ENCODE data around the gene CDSN. TPM values are rescaled to one million over a fixed set of nuclear protein-coding genes. Genes with fewer than 3 reads are reported as not detected.
A peak's percentile ranks its signal among the peaks of the same experiment; 100 is the strongest.

CDSN gene
- total RNA-seq, 1 experiment from 2014 or later, result 0.12 TPM

GRCh38 chr6:31092238-31092637, 28.0 kb downstream of the CDSN start:
- BruUV-seq (replicated peaks), result no TSS peak
- ChIA-PET POLR2A (no interaction called here), RAD21 (ENCODE audit: low non-redundant PET in 1 of 2, low total read pairs in 2 of 2, uncharacterized antibody in 2 of 2, unreplicated experiment in 2 of 2) (no interaction called here)

GRCh38 chr6:31091680-31092079, 28.6 kb downstream of the CDSN start:
- POLR2A ChIA-PET, result no interaction called here
- Histone ChIP-seq H3K79me2 (ENCODE audit: insufficient read depth, low read length) (no peaks in the 10 kb centered on the region), H3K9ac (ENCODE audit: low read length) (no peak overlapping the region), H3K9me2 (ENCODE audit: insufficient read depth) (no peaks in the 10 kb centered on the region), H3K4me2 (ENCODE audit: low read length) (no peak overlapping the region), H3K27me3 (ENCODE audit: insufficient read depth, low read length) (no peaks in the 10 kb centered on the region), H3K4me1 (ENCODE audit: control insufficient read depth in 1 of 2, insufficient read depth in 2 of 2, low read length in 2 of 2) (peaks cover 7 to 11% of the 10 kb centered on the region in 2 experiments), H4K20me1 (ENCODE audit: insufficient read depth) (no peaks in the 10 kb centered on the region), H2AFZ (ENCODE audit: low read depth, low read length, poor library complexity, severe bottlenecking) (peak overlapping the region; percentile 74), H3K4me3 (replicated peaks in 1 of 2; ENCODE audit: low read depth in 1 of 2, low read length in 2 of 2) (no peak overlapping the region), H3K27ac (ENCODE audit: low read depth, low read length) (no peak overlapping the region), H3K36me3 (ENCODE audit: control insufficient read depth in 1 of 2, insufficient read depth in 2 of 2, low read length in 2 of 2) (no peaks in the 10 kb centered on the region), H3K9me3 (ENCODE audit: control insufficient read depth in 1 of 2, insufficient read depth in 1 of 2, low read depth in 1 of 2, low read length in 2 of 2) (no peaks in the 10 kb centered on the region)
- no peak for DNase-seq (ENCODE audit: low read depth, low spot score)
- RAD21 ChIA-PET (ENCODE audit: low non-redundant PET in 1 of 2, low total read pairs in 2 of 2, uncharacterized antibody in 2 of 2, unreplicated experiment in 2 of 2), result no interaction called here
- CTCF ChIA-PET, result interaction anchor here (2.2 to 3.0 kb wide), 2 partner anchors 11 to 12 kb away, joined by 9 to 13 read pairs; no protein-coding TSS in a partner anchor
- BruUV-seq (replicated peaks), result no TSS peak
- intact Hi-C loops (cut with micrococcal nuclease), result no loop called here
- TF ChIP-seq, protein P1, sequence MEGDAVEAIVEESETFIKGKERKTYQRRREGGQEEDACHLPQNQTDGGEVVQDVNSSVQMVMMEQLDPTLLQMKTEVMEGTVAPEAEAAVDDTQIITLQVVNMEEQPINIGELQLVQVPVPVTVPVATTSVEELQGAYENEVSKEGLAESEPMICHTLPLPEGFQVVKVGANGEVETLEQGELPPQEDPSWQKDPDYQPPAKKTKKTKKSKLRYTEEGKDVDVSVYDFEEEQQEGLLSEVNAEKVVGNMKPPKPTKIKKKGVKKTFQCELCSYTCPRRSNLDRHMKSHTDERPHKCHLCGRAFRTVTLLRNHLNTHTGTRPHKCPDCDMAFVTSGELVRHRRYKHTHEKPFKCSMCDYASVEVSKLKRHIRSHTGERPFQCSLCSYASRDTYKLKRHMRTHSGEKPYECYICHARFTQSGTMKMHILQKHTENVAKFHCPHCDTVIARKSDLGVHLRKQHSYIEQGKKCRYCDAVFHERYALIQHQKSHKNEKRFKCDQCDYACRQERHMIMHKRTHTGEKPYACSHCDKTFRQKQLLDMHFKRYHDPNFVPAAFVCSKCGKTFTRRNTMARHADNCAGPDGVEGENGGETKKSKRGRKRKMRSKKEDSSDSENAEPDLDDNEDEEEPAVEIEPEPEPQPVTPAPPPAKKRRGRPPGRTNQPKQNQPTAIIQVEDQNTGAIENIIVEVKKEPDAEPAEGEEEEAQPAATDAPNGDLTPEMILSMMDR (IDR thresholded peaks at IDR 0.05 in 2 of 3, conservative IDR thresholded peaks at IDR 0.05 in 1 of 3; ENCODE audit: borderline replicate concordance in 1 of 3, insufficient read depth in 1 of 3, low read depth in 2 of 3, low read length in 2 of 3), result no peak
- TF ChIP-seq CBX3 (IDR thresholded peaks at IDR 0.05; ENCODE audit: low read depth) (no peak), ZFX (IDR thresholded peaks at IDR 0.05) (no peak), SP1 (IDR thresholded peaks at IDR 0.05; ENCODE audit: low read depth) (no peak), YY1 (IDR thresholded peaks at IDR 0.05; ENCODE audit: extremely low read depth, insufficient replicate concordance, low read depth, low read length) (no peak), FOSL1 (IDR thresholded peaks at IDR 0.05; ENCODE audit: low read depth) (no peak), POLR2AphosphoS5 (IDR thresholded peaks at IDR 0.05; ENCODE audit: low read depth, low read length) (no peak), TCF7L2 (IDR thresholded peaks at IDR 0.05; ENCODE audit: borderline replicate concordance, extremely low read depth, insufficient read depth, insufficient read length) (no peak), ATF3 (IDR thresholded peaks at IDR 0.05) (no peak), EZH2phosphoT487 (IDR thresholded peaks at IDR 0.05; ENCODE audit: borderline replicate concordance) (no peak), CEBPB (IDR thresholded peaks at IDR 0.05; ENCODE audit: low read depth) (no peak), EZH2 (IDR thresholded peaks at IDR 0.05) (no peak)
- TF ChIP-seq, protein P2, sequence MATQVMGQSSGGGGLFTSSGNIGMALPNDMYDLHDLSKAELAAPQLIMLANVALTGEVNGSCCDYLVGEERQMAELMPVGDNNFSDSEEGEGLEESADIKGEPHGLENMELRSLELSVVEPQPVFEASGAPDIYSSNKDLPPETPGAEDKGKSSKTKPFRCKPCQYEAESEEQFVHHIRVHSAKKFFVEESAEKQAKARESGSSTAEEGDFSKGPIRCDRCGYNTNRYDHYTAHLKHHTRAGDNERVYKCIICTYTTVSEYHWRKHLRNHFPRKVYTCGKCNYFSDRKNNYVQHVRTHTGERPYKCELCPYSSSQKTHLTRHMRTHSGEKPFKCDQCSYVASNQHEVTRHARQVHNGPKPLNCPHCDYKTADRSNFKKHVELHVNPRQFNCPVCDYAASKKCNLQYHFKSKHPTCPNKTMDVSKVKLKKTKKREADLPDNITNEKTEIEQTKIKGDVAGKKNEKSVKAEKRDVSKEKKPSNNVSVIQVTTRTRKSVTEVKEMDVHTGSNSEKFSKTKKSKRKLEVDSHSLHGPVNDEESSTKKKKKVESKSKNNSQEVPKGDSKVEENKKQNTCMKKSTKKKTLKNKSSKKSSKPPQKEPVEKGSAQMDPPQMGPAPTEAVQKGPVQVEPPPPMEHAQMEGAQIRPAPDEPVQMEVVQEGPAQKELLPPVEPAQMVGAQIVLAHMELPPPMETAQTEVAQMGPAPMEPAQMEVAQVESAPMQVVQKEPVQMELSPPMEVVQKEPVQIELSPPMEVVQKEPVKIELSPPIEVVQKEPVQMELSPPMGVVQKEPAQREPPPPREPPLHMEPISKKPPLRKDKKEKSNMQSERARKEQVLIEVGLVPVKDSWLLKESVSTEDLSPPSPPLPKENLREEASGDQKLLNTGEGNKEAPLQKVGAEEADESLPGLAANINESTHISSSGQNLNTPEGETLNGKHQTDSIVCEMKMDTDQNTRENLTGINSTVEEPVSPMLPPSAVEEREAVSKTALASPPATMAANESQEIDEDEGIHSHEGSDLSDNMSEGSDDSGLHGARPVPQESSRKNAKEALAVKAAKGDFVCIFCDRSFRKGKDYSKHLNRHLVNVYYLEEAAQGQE (IDR thresholded peaks at IDR 0.05; ENCODE audit: low read depth), result no peak
- ATAC-seq, result no peak

More at GRCh38 chr6:31092238-31092637, 28.0 kb downstream of the CDSN start:
- TF ChIP-seq RAD21 (IDR thresholded peaks at IDR 0.05; ENCODE audit: low read depth) (no peak), MAX (IDR thresholded peaks at IDR 0.05) (0 out of 2 replicates have a peak, but pooled peaks have one; percentile 13)
- DNase-seq (ENCODE audit: low read depth, low spot score), result no peak
- H3K4me3 ChIP-seq (replicated peaks in 1 of 2; ENCODE audit: low read depth in 1 of 2, low read length in 2 of 2), result no peak overlapping the region
- H3K9me2 ChIP-seq (ENCODE audit: insufficient read depth), result no peaks in the 10 kb centered on the region
- H3K9me3 ChIP-seq (ENCODE audit: control insufficient read depth in 1 of 2, insufficient read depth in 1 of 2, low read depth in 1 of 2, low read length in 2 of 2), result no peaks in the 10 kb centered on the region
- H3K27me3 ChIP-seq (ENCODE audit: insufficient read depth, low read length), result no peaks in the 10 kb centered on the region
- no peaks in the 10 kb centered on the region for H3K36me3 ChIP-seq (ENCODE audit: control insufficient read depth in 1 of 2, insufficient read depth in 2 of 2, low read length in 2 of 2)
- CTCF ChIA-PET, result interaction anchor here (2.2 to 3.0 kb wide), 2 partner anchors 10 to 12 kb away, joined by 9 to 13 read pairs; no protein-coding TSS in a partner anchor
- H3K79me2 ChIP-seq (ENCODE audit: insufficient read depth, low read length), result no peaks in the 10 kb centered on the region
- no peaks in the 10 kb centered on the region for H4K20me1 ChIP-seq (ENCODE audit: insufficient read depth)
- H3K4me1 ChIP-seq (ENCODE audit: control insufficient read depth in 1 of 2, insufficient read depth in 2 of 2, low read length in 2 of 2), result peaks cover 2 to 5% of the 10 kb centered on the region in 2 experiments
- no peak for ATAC-seq
- no peak overlapping the region for H3K9ac ChIP-seq (ENCODE audit: low read length)
- no peak overlapping the region for H3K27ac ChIP-seq (ENCODE audit: low read depth, low read length)
- intact Hi-C loops (cut with micrococcal nuclease), result no loop called here
- no peak overlapping the region for H2AFZ ChIP-seq (ENCODE audit: low read depth, low read length, poor library complexity, severe bottlenecking)
- H3K4me2 ChIP-seq (ENCODE audit: low read length), result no peak overlapping the region
